IMR-90 (cell line): ENCODE measurements around the gene MAPK8IP1. TPM values are rescaled to one million over a fixed set of nuclear protein-coding genes. Genes with fewer than 3 reads are reported as not detected.

ENCODE experiments used
- ATAC-seq: fragments of 200-7000 bp; cut with Tn5 transposase; 2 replicates; pipeline ENCODE4 v1.9.1; 2020; ENCODE audit warnings: low read depth, mild to moderate bottlenecking, moderate library complexity
- BruUV-seq: library from RNA; stranded (reverse); fragments of 400-500 nt; replicated peaks from 2 replicates; lab custom pipeline; 2021; lab: Mats Ljungman, UMichigan
- CTCF ChIA-PET: fragments of 300-600 bp; formaldehyde crosslinking; extraction: SDS; loops from one replicate; lab custom pipeline; 2021; ENCODE audit warnings: antibody characterized with exemption; lab: Yijun Ruan, JAX
- POLR2A ChIA-PET: fragments of 300-600 bp; sonication (Branson Sonifier 250); formaldehyde crosslinking; loops from one replicate; lab custom pipeline; 2022; ENCODE audit warnings: antibody characterized with exemption; ENCODE audit not compliant: unreplicated experiment; lab: Charles Lee
- DNase-seq: peaks from one replicate; pipeline ENCODE4 v3.0.0; 2013
- H2AFZ ChIP-seq: replicated peaks from 2 replicates; pipeline ENCODE3; 2013; ENCODE audit warnings: low read length, mild to moderate bottlenecking; ENCODE audit not compliant: poor library complexity
- H2AK5ac ChIP-seq: 2 replicates; pipeline ENCODE4 v1.6.1; 2013; ENCODE audit warnings: low read depth, low read length, inconsistent platforms
- H2AK9ac ChIP-seq: replicated peaks from 2 replicates; pipeline ENCODE3; 2013; ENCODE audit warnings: mild to moderate bottlenecking, low read depth, low read length, moderate library complexity; ENCODE audit not compliant: poor library complexity
- H2BK120ac ChIP-seq: 2 replicates; pipeline ENCODE4 v1.6.1; 2013; ENCODE audit warnings: low read depth, low read length, inconsistent platforms
- H2BK15ac ChIP-seq: 3 replicates; pipeline ENCODE4 v1.6.1; 2013; ENCODE audit warnings: low read depth, low read length, inconsistent platforms
- H2BK20ac ChIP-seq: 2 replicates; pipeline ENCODE4 v1.6.1; 2013; ENCODE audit warnings: low read depth, mild to moderate bottlenecking, inconsistent platforms, low read length, moderate library complexity
- H2BK5ac ChIP-seq: 2 replicates; pipeline ENCODE4 v1.6.1; 2013; ENCODE audit warnings: mild to moderate bottlenecking, low read depth, low read length, inconsistent platforms; ENCODE audit not compliant: poor library complexity, severe bottlenecking
- H3K14ac ChIP-seq: replicated peaks from 2 replicates; pipeline ENCODE4 v1.6.1; 2013; ENCODE audit warnings: low read depth, low read length, inconsistent platforms
- H3K18ac ChIP-seq: 2 replicates; pipeline ENCODE4 v1.6.1; 2013; ENCODE audit warnings: low read depth, low read length, control low read depth
- H3K23ac ChIP-seq: 2 replicates; pipeline ENCODE4 v1.6.1; 2013; ENCODE audit warnings: low read depth, low read length, inconsistent platforms
- H3K27ac ChIP-seq: 2 replicates; pipeline ENCODE4 v1.5.1; 2013; ENCODE audit warnings: mild to moderate bottlenecking, control low read depth, low read length; ENCODE audit not compliant: insufficient read depth
- H3K27me3 ChIP-seq: 2 replicates; pipeline ENCODE4 v1.6.1; 2013; ENCODE audit warnings: low read length; ENCODE audit not compliant: control insufficient read depth, insufficient read depth
- H3K36me3 ChIP-seq: 2 replicates; pipeline ENCODE4 v1.6.1; 2013; ENCODE audit warnings: low read length, mixed read lengths; ENCODE audit not compliant: control insufficient read depth, insufficient read depth
- H3K4ac ChIP-seq: 2 replicates; pipeline ENCODE4 v1.6.1; 2013; ENCODE audit warnings: low read depth, low read length, inconsistent platforms
- H3K4me1 ChIP-seq: 2 replicates; pipeline ENCODE4 v1.6.1; 2013; ENCODE audit warnings: low read length, mixed read lengths; ENCODE audit not compliant: control insufficient read depth, insufficient read depth
- H3K4me2 ChIP-seq: 2 replicates; pipeline ENCODE4 v1.6.1; 2013; ENCODE audit warnings: low read depth, mild to moderate bottlenecking, control low read depth, low read length, moderate library complexity
- H3K4me3 ChIP-seq: 2 replicates; pipeline ENCODE4 v1.5.1; 2013; ENCODE audit warnings: low read depth, mild to moderate bottlenecking, control low read depth, low read length, moderate library complexity; ENCODE audit not compliant: insufficient read depth
- H3K56ac ChIP-seq: 2 replicates; pipeline ENCODE4 v1.6.1; 2013; ENCODE audit warnings: low read length, inconsistent platforms; ENCODE audit not compliant: insufficient read depth; ENCODE audit errors: extremely low read depth
- H3K79me1 ChIP-seq, 2 experiments: 2 replicates each; pipeline ENCODE4 v1.6.1; 2013; ENCODE audit warnings: low read length in 2 of 2, inconsistent platforms in 1 of 2, low read depth in 1 of 2
- H3K9ac ChIP-seq: 2 replicates; pipeline ENCODE4 v1.6.1; 2013; ENCODE audit warnings: low read depth, low read length, control low read depth
- H3K9me1 ChIP-seq: 2 replicates; pipeline ENCODE4 v1.6.1; 2013; ENCODE audit warnings: low read length, inconsistent platforms; ENCODE audit not compliant: insufficient read depth
- H3K9me3 ChIP-seq: 2 replicates; pipeline ENCODE4 v1.6.1; 2013; ENCODE audit warnings: low read length; ENCODE audit not compliant: control insufficient read depth, insufficient read depth
- H4K20me1 ChIP-seq: 2 replicates; pipeline ENCODE4 v1.6.1; 2013; ENCODE audit warnings: low read length, inconsistent platforms; ENCODE audit not compliant: insufficient read depth
- H4K5ac ChIP-seq: 2 replicates; pipeline ENCODE4 v1.6.1; 2013; ENCODE audit warnings: mild to moderate bottlenecking, low read depth, low read length, control low read depth
- H4K8ac ChIP-seq, 2 experiments: 2 replicates each; pipeline ENCODE4 v1.6.1; 2013; ENCODE audit warnings: low read depth in 2 of 2, low read length in 2 of 2, control low read depth in 1 of 2, inconsistent platforms in 1 of 2
- H4K91ac ChIP-seq: 2 replicates; pipeline ENCODE4 v1.6.1; 2013; ENCODE audit warnings: low read depth, low read length, inconsistent platforms; ENCODE audit not compliant: insufficient read depth
- BHLHE40 ChIP-seq: fragments of 150-350 bp; IDR thresholded peaks from 2 replicates; pipeline ENCODE4 v1.6.1; 2016; ENCODE audit warnings: mild to moderate bottlenecking, low read depth, low read length
- CEBPB ChIP-seq: IDR thresholded peaks from 2 replicates; pipeline ENCODE4 v1.6.1; 2012; ENCODE audit warnings: low read depth, low read length, improper control_type of control experiment
- CHD1 ChIP-seq: IDR thresholded peaks from 2 replicates; pipeline ENCODE4 v1.6.1; 2012; ENCODE audit warnings: low read depth, low read length, improper control_type of control experiment
- CTCF ChIP-seq: conservative IDR thresholded peaks from 2 replicates; pipeline ENCODE4 v1.5.1; 2012; ENCODE audit warnings: mild to moderate bottlenecking, low read depth, low read length, improper control_type of control experiment
- ELK1 ChIP-seq: fragments of 150-350 bp; IDR thresholded peaks from 2 replicates; pipeline ENCODE4 v1.6.1; 2016; ENCODE audit warnings: low read depth, mild to moderate bottlenecking, low read length, moderate library complexity, borderline replicate concordance
- FOS ChIP-seq: fragments of 150-350 bp; IDR thresholded peaks from 2 replicates; pipeline ENCODE4 v1.6.1; 2016; ENCODE audit warnings: low read depth, low read length
- MAFK ChIP-seq: IDR thresholded peaks from 2 replicates; pipeline ENCODE4 v1.6.1; 2012; ENCODE audit warnings: low read depth, low read length, improper control_type of control experiment
- MAZ ChIP-seq: IDR thresholded peaks from 2 replicates; pipeline ENCODE4 v1.6.1; 2012; ENCODE audit warnings: low read depth, mild to moderate bottlenecking, low read length, improper control_type of control experiment, moderate library complexity, borderline replicate concordance
- MXI1 ChIP-seq: IDR thresholded peaks from 2 replicates; pipeline ENCODE4 v1.6.1; 2012; ENCODE audit warnings: low read depth, mild to moderate bottlenecking, low read length, moderate library complexity, borderline replicate concordance
- NFE2L2 ChIP-seq: fragments of 150-350 bp; IDR thresholded peaks from 2 replicates; pipeline ENCODE4 v1.6.1; 2016; ENCODE audit warnings: low read depth, mild to moderate bottlenecking, low read length
- POLR2A ChIP-seq: IDR thresholded peaks from 2 replicates; pipeline ENCODE4 v1.6.1; 2012; ENCODE audit warnings: mild to moderate bottlenecking, low read depth, low read length
- RAD21 ChIP-seq: IDR thresholded peaks from 2 replicates; pipeline ENCODE4 v1.6.1; 2012; ENCODE audit warnings: low read length, improper control_type of control experiment
- RCOR1 ChIP-seq: IDR thresholded peaks from 2 replicates; pipeline ENCODE4 v1.6.1; 2012; ENCODE audit warnings: mild to moderate bottlenecking, low read length, improper control_type of control experiment; ENCODE audit not compliant: insufficient replicate concordance
- RFX5 ChIP-seq: IDR thresholded peaks from 2 replicates; pipeline ENCODE4 v1.8.0; 2012; ENCODE audit warnings: low read depth, mild to moderate bottlenecking, low read length, moderate library complexity
- SMC3 ChIP-seq: fragments of 150-350 bp; IDR thresholded peaks from 2 replicates; pipeline ENCODE4 v1.6.1; 2016; ENCODE audit warnings: low read depth, mild to moderate bottlenecking, antibody characterized with exemption, low read length, moderate library complexity
- USF2 ChIP-seq: fragments of 150-350 bp; IDR thresholded peaks from 2 replicates; pipeline ENCODE4 v1.6.1; 2017; ENCODE audit warnings: mild to moderate bottlenecking, antibody characterized with exemption, low read length, low read depth
- WGBS, 2 experiments: methylation state at CpG; one replicate each; pipeline versions ENCODE4 v1.1.5 to v1.1.7; 2013; ENCODE audit warnings: missing lambda C conversion rate in 2 of 2; ENCODE audit not compliant: insufficient read length in 1 of 2; ENCODE audit errors: extremely low coverage in 2 of 2; 5-methylcytosine and 5-hydroxymethylcytosine counted together
- dilution Hi-C: fragments of 300-500 bp; cut with HindIII; formaldehyde crosslinking; loops from one replicate; pipeline ENCODE4 v1.14.3; 2018; ENCODE audit warnings: low sequenced_read_pairs; ENCODE audit not compliant: unreplicated experiment
- in situ Hi-C: fragments of 300-500 bp; cut with MboI; formaldehyde crosslinking; loops from 3 replicates; pipeline ENCODE4 v1.14.3; 2019; ENCODE audit warnings: low sequenced_read_pairs, inconsistent platforms, mixed read lengths
- intact Hi-C: fragments of 100-400 bp; cut with micrococcal nuclease; formaldehyde crosslinking; loops from 2 replicates; pipeline ENCODE4 v1.10.0; 2022
- polyA plus RNA-seq, 3 experiments: library from polyadenylated mRNA; depleted of rRNA; stranded (reverse); fragments of >200 nt; gene quantifications; 2 replicates each; pipeline ENCODE4 v1.2.3, GENCODE V29; 2012; ENCODE audit warnings: low replicate concordance in 1 of 3
- total RNA-seq: library from RNA; depleted of rRNA; stranded (reverse); fragments of >200 nt; gene quantifications from 2 replicates; pipeline ENCODE4 v1.2.3, GENCODE V29; 2012

Gene MAPK8IP1
- total and polyA plus RNA-seq, 2 of the 4 experiments (the other 2 are of a cell fraction): 6.5 to 9.6 TPM

GRCh38 chr11:45876401-45876800, 9.1 kb upstream of the MAPK8IP1 start:
- no peak overlapping the region for H3K23ac ChIP-seq
- ATAC-seq: no peak
- H4K20me1 ChIP-seq: peaks cover 19% of the 10 kb centered on the region
- no peak overlapping the region for H2BK20ac ChIP-seq
- no peak overlapping the region for H3K4me3 ChIP-seq
- BruUV-seq: no TSS peak
- no peak overlapping the region for H2AK5ac ChIP-seq
- intact Hi-C loops: loop anchor here (10.0 kb wide), 1 partner anchor 128 kb away; no protein-coding TSS in a partner anchor
- TF ChIP-seq MAFK: no peak
- TF ChIP-seq RAD21: no peak
- TF ChIP-seq SMC3: no peak
- TF ChIP-seq MAZ: no peak
- TF ChIP-seq BHLHE40: no peak
- TF ChIP-seq CEBPB: no peak
- TF ChIP-seq RFX5: no peak
- no peak for TF ChIP-seq RCOR1
- TF ChIP-seq POLR2A: no peak
- no peak for TF ChIP-seq MXI1
- TF ChIP-seq CTCF: no peak
- no peak for TF ChIP-seq NFE2L2
- TF ChIP-seq ELK1: no peak
- TF ChIP-seq CHD1: no peak
- no peak for TF ChIP-seq USF2
- TF ChIP-seq FOS: no peak
- CTCF ChIA-PET: no interaction called here
- no peak overlapping the region for H2BK15ac ChIP-seq
- H3K36me3 ChIP-seq: peaks cover 43% of the 10 kb centered on the region
- no peaks in the 10 kb centered on the region for H3K9me3 ChIP-seq
- no peak overlapping the region for H2AK9ac ChIP-seq
- no peak overlapping the region for H2AFZ ChIP-seq
- H3K9ac ChIP-seq: no peak overlapping the region
- no peak for DNase-seq
- dilution Hi-C loops: no loop called here
- no peak overlapping the region for H3K14ac ChIP-seq
- H2BK120ac ChIP-seq: no peak overlapping the region
- H4K91ac ChIP-seq: no peak overlapping the region
- in situ Hi-C loops: loop anchor here (10.0 kb wide), 1 partner anchor 128 kb away; no protein-coding TSS in a partner anchor
- WGBS, 2 experiments: no CpG with 5 or more reads among the region's 6 CpGs
- H3K9me1 ChIP-seq: peaks cover 12% of the 10 kb centered on the region
- H3K56ac ChIP-seq: no peak overlapping the region
- no peak overlapping the region for H3K18ac ChIP-seq
- no peaks in the 10 kb centered on the region for H3K27me3 ChIP-seq
- H4K5ac ChIP-seq: no peak overlapping the region
- peaks cover 8% of the 10 kb centered on the region for H3K4me1 ChIP-seq
- no peak overlapping the region for H4K8ac ChIP-seq
- no peak overlapping the region for H3K4me2 ChIP-seq
- no peak overlapping the region for H3K4ac ChIP-seq
- POLR2A ChIA-PET: no interaction called here
- H2BK5ac ChIP-seq: no peak overlapping the region
- no peak overlapping the region for H3K27ac ChIP-seq
- H3K79me1 ChIP-seq: peaks cover 0 to 11% of the 10 kb centered on the region in 2 experiments; a peak in 3 of 4 replicates
